HG02623 (cell line): Measurements from ENCODE around the gene STK32B.

Experiments used
- ATAC-seq: cut with Tn5 transposase; IDR thresholded peaks from one replicate; pipeline ENCODE4 v1.9.1; 2021; ENCODE audit warnings: moderate library complexity; ENCODE audit not compliant: unreplicated experiment

Gene STK32B

GRCh38 chr4:5383191-5383980, 332.1 kb downstream of the STK32B start:
- no peak for ATAC-seq

GRCh38 chr4:5385741-5386311, 334.5 kb downstream of the STK32B start:
- no peak for ATAC-seq

GRCh38 chr4:5386921-5387320, 335.6 kb downstream of the STK32B start:
- no peak for ATAC-seq

GRCh38 chr4:5387457-5387856, 336.2 kb downstream of the STK32B start:
- no peak for ATAC-seq

GRCh38 chr4:5389756-5390310, 338.6 kb downstream of the STK32B start:
- no peak for ATAC-seq

- ATAC-seq = no peak
Observed at GRCh38 chr4:5391492-5391891, 340.2 kb downstream of the STK32B start.

GRCh38 chr4:5393911-5394513, 342.7 kb downstream of the STK32B start:
- no peak for ATAC-seq

- no peak for ATAC-seq
Observed at GRCh38 chr4:5395781-5396180, 344.5 kb downstream of the STK32B start.

GRCh38 chr4:5398056-5398455, 346.8 kb downstream of the STK32B start:
- no peak for ATAC-seq

- ATAC-seq = no peak
Observed at GRCh38 chr4:5399124-5399523, 347.8 kb downstream of the STK32B start.

- no peak for ATAC-seq
Observed at GRCh38 chr4:5399790-5400421, 348.6 kb downstream of the STK32B start.

- no peak for ATAC-seq
Observed at GRCh38 chr4:5403746-5404497, 352.6 kb downstream of the STK32B start.

GRCh38 chr4:5409237-5409636, 358.0 kb downstream of the STK32B start:
- no peak for ATAC-seq

- no peak for ATAC-seq
Observed at GRCh38 chr4:5409972-5410618, 358.8 kb downstream of the STK32B start.

- no peak for ATAC-seq
Observed at GRCh38 chr4:5412296-5412695, 361.0 kb downstream of the STK32B start.

- no peak for ATAC-seq
Observed at GRCh38 chr4:5412751-5413150, 361.5 kb downstream of the STK32B start.

GRCh38 chr4:5416637-5417036, 365.4 kb downstream of the STK32B start:
- ATAC-seq = no peak

- ATAC-seq = no peak
Observed at GRCh38 chr4:5420266-5420665, 369.0 kb downstream of the STK32B start.

- ATAC-seq = no peak
Observed at GRCh38 chr4:5421416-5421815, 370.1 kb downstream of the STK32B start.

- ATAC-seq = no peak
Observed at GRCh38 chr4:5422195-5422594, 370.9 kb downstream of the STK32B start.
